GM19397 (cell line): ENCODE data around the gene ZNF263.

Experiments
- ATAC-seq: cut with Tn5 transposase; IDR thresholded peaks from one replicate; pipeline ENCODE4 v1.9.1; 2021; ENCODE audit warnings: mild to moderate bottlenecking, moderate library complexity; ENCODE audit not compliant: unreplicated experiment

The ZNF263 gene

GRCh38 chr16:3317315-3317999, 34.2 kb downstream of the ZNF263 start:
- ATAC-seq: no peak

GRCh38 chr16:3321816-3322215, 38.5 kb downstream of the ZNF263 start:
- ATAC-seq: no peak

GRCh38 chr16:3327514-3327913, 44.2 kb downstream of the ZNF263 start:
- no peak for ATAC-seq

GRCh38 chr16:3328104-3328503, 44.8 kb downstream of the ZNF263 start:
- no peak for ATAC-seq

- no peak for ATAC-seq
These were observed 45.4 kb downstream of the ZNF263 start for GRCh38 chr16:3328643-3329042.
